Measurements from ENCODE around the gene PRDM15.

PRDM15 gene

DNA sequence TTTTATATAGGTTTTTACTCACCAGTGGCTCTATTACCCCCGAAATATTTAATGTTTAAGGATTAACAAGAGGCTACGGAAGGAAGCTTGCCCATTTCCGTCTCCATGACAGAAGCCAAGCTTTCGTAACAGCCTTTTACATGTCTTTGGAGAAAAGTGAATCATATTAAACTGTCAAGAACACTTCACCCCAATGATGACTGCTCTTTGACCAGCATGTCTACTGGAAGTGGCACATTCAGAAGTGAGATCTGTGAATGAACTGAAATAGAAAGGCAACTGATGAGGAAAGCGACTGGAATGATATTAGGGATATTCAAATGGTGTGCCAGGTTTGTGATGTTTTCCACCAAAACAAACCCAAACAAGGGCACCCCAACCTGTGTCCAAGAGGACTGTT lies 8.5 kb upstream of the PRDM15 start:
- peaks cover 0 to 2% of the 10 kb centered on the region in 2 donors for H3K36me3 ChIP-seq (ENCODE audit: control insufficient read depth in 2 of 2, insufficient read depth in 2 of 2, low read length in 2 of 2)
- no peak overlapping the region for H3K9ac ChIP-seq (ENCODE audit: low read depth in 1 of 2, low read length in 2 of 2)
- H3K9me3 ChIP-seq (ENCODE audit: control insufficient read depth in 2 of 2, low read length in 2 of 2) = no peaks in the 10 kb centered on the region
- no peaks in the 10 kb centered on the region for H3K27me3 ChIP-seq (ENCODE audit: control insufficient read depth in 2 of 2, insufficient read depth in 2 of 2, low read length in 2 of 2)
- no peak overlapping the region for H3K27ac ChIP-seq (ENCODE audit: low read depth in 2 of 2, low read length in 2 of 2)
- H3K4me3 ChIP-seq (ENCODE audit: low read length in 2 of 2) = no peak overlapping the region
- H3K4me1 ChIP-seq (ENCODE audit: control insufficient read depth in 2 of 2, insufficient read depth in 2 of 2, low read length in 2 of 2) = no peaks in the 10 kb centered on the region

DNA sequence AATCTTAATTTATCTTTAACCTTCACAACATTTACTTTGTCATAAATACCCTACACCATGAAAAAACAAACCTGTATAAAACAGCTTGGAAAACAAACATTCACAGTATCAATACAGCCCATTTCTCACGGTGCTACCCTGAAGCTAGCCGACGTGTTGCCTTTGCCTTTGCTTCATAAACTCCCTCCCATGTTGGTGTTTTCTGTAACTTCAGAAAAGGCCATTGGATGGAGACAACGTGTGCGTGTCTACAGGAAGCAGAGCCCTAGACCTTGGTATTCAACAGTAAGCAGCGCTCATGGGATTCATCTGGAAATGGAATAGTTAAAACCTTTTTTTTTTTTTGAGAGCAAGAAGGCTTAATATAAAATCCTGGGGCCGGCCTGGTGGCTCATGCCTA lies 7.2 kb upstream of the PRDM15 start:
- no peaks in the 10 kb centered on the region for H3K9me3 ChIP-seq (ENCODE audit: control insufficient read depth in 2 of 2, low read length in 2 of 2)
- H3K9ac ChIP-seq (ENCODE audit: low read depth in 1 of 2, low read length in 2 of 2) = no peak overlapping the region
- H3K4me3 ChIP-seq (ENCODE audit: low read length in 2 of 2) = no peak overlapping the region
- H3K36me3 ChIP-seq (ENCODE audit: control insufficient read depth in 2 of 2, insufficient read depth in 2 of 2, low read length in 2 of 2) = no peaks in the 10 kb centered on the region
- no peaks in the 10 kb centered on the region for H3K4me1 ChIP-seq (ENCODE audit: control insufficient read depth in 2 of 2, insufficient read depth in 2 of 2, low read length in 2 of 2)
- no peak overlapping the region for H3K27ac ChIP-seq (ENCODE audit: low read depth in 2 of 2, low read length in 2 of 2)
- no peaks in the 10 kb centered on the region for H3K27me3 ChIP-seq (ENCODE audit: control insufficient read depth in 2 of 2, insufficient read depth in 2 of 2, low read length in 2 of 2)

DNA sequence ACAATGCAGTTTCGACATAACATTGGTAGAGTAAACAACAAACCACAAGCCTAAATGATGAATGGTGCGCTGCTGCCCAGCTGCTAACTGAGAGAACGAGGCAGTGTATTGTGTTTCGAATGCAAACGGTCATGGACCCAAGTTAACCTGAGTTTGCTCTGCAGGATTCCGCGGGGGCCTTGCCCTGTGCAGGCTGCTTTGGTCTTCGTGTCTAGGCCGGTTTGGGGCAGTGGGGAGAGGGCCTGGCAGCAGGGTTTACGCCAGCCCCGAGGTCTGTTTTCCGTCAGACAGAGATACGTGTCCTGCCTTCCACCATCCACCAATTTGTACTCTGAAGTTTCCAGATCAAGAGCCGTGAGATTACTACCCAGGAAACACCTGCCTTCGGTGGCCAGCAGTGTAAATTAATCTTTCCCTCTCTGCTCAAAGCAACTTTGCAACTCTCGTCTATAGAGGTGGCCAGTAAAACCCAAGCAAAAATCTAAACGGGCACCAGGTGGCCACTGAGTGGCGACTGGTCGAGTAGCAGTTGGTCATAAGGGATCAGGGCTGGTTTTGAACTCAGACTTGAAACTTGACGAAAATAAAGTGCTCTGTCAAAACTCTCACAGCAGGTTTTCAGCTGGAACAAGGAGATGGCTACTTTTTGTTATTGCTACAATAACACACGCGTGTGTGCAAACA lies 6.3 kb upstream of the PRDM15 start:
- H3K9ac ChIP-seq (ENCODE audit: low read depth in 1 of 2, low read length in 2 of 2) = no peak overlapping the region
- H3K4me1 ChIP-seq (ENCODE audit: control insufficient read depth in 2 of 2, insufficient read depth in 2 of 2, low read length in 2 of 2) = no peaks in the 10 kb centered on the region
- no peak overlapping the region for H3K4me3 ChIP-seq (ENCODE audit: low read length in 2 of 2)
- H3K27me3 ChIP-seq (ENCODE audit: control insufficient read depth in 2 of 2, insufficient read depth in 2 of 2, low read length in 2 of 2) = no peaks in the 10 kb centered on the region
- H3K27ac ChIP-seq (ENCODE audit: low read depth in 2 of 2, low read length in 2 of 2) = no peak overlapping the region
- no peaks in the 10 kb centered on the region for H3K36me3 ChIP-seq (ENCODE audit: control insufficient read depth in 2 of 2, insufficient read depth in 2 of 2, low read length in 2 of 2)
- H3K9me3 ChIP-seq (ENCODE audit: control insufficient read depth in 2 of 2, low read length in 2 of 2) = no peaks in the 10 kb centered on the region

DNA sequence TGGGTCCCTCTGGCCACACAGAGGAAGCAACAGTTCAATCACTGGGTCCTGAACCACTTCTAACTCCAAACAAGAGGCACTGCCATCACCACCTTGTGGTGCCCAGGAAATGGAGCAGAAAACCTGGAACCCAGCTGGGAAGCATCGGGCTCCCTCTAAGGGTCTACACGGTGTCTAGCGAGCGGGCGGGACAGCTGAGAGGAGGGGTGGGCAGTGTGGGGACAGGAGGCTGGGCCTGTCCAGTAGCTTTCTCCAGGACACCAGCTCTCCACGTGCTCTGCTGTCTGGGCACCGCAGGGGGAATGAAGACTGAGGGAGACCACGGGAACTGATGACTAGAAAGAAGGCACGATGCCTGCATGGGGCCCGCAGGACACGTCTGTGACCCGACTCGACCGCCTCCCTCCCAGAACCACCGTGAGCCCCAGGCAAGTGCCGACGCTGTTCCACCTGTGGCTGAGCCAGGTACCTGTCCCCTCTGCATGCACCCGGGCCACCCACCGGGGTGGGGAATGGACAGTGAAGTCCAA lies 5.4 kb upstream of the PRDM15 start:
- H3K4me1 ChIP-seq (ENCODE audit: control insufficient read depth in 2 of 2, insufficient read depth in 2 of 2, low read length in 2 of 2) = peaks cover 0 to 2% of the 10 kb centered on the region in 2 donors
- no peaks in the 10 kb centered on the region for H3K9me3 ChIP-seq (ENCODE audit: control insufficient read depth in 2 of 2, low read length in 2 of 2)
- H3K9ac ChIP-seq (ENCODE audit: low read depth in 1 of 2, low read length in 2 of 2) = no peak overlapping the region
- H3K27me3 ChIP-seq (ENCODE audit: control insufficient read depth in 2 of 2, insufficient read depth in 2 of 2, low read length in 2 of 2) = no peaks in the 10 kb centered on the region
- H3K36me3 ChIP-seq (ENCODE audit: control insufficient read depth in 2 of 2, insufficient read depth in 2 of 2, low read length in 2 of 2) = no peaks in the 10 kb centered on the region
- H3K27ac ChIP-seq (ENCODE audit: low read depth in 2 of 2, low read length in 2 of 2) = no peak overlapping the region
- no peak overlapping the region for H3K4me3 ChIP-seq (ENCODE audit: low read length in 2 of 2)

DNA sequence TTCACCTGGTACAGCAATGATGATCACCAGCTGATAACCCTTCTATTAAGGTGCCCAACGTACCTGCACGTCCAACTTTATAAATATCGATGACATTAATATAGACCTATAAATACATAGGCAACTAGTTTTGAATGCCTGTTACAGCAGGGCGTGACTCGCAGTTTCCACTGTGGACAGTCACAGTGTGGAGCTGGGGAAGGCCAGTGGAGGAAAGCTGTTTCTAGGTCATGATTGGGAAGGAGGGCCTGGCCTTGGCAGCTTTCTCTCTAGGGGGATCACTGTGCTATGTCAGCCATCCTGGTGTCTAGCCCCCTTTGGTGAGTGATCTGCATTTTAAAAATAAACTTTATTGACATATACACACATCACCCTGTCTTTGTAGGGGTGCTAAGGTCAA lies 4.4 kb upstream of the PRDM15 start:
- Histone ChIP-seq H3K36me3 (ENCODE audit: control insufficient read depth in 2 of 2, insufficient read depth in 2 of 2, low read length in 2 of 2) (no peaks in the 10 kb centered on the region), H3K4me3 (ENCODE audit: low read length in 2 of 2) (no peak overlapping the region), H3K9me3 (ENCODE audit: control insufficient read depth in 2 of 2, low read length in 2 of 2) (no peaks in the 10 kb centered on the region), H3K27me3 (ENCODE audit: control insufficient read depth in 2 of 2, insufficient read depth in 2 of 2, low read length in 2 of 2) (no peaks in the 10 kb centered on the region), H3K9ac (ENCODE audit: low read depth in 1 of 2, low read length in 2 of 2) (no peak overlapping the region), H3K4me1 (ENCODE audit: control insufficient read depth in 2 of 2, insufficient read depth in 2 of 2, low read length in 2 of 2) (peaks cover 0 to 3% of the 10 kb centered on the region in 2 donors), H3K27ac (ENCODE audit: low read depth in 2 of 2, low read length in 2 of 2) (no peak overlapping the region)

DNA sequence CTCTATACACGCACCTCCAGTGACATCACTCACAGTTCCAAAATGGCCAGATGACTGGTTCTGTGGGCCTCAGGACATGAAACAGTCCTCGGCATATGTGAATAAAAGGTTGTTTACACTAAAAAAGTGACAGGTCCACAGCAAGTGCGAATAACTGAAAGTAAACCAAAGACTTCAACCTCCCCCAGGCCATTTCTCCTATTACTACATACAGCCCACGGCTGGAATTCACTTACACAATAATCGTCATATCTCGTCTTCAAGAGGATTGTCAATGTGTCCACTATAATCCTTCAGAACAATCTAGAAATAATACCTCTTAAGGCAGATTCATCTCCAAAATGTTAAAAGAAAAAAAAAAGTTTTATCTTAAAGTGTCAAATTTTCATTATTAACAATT lies 1.9 kb upstream of the PRDM15 start:
- Histone ChIP-seq H3K36me3 (ENCODE audit: control insufficient read depth in 2 of 2, insufficient read depth in 2 of 2, low read length in 2 of 2) (no peaks in the 10 kb centered on the region), H3K27ac (ENCODE audit: low read depth in 2 of 2, low read length in 2 of 2) (no peak overlapping the region), H3K4me3 (ENCODE audit: low read length in 2 of 2) (no peak overlapping the region), H3K9ac (ENCODE audit: low read depth in 1 of 2, low read length in 2 of 2) (no peak overlapping the region), H3K4me1 (ENCODE audit: control insufficient read depth in 2 of 2, insufficient read depth in 2 of 2, low read length in 2 of 2) (peaks cover 4 to 13% of the 10 kb centered on the region in 2 donors), H3K27me3 (ENCODE audit: control insufficient read depth in 2 of 2, insufficient read depth in 2 of 2, low read length in 2 of 2) (no peaks in the 10 kb centered on the region), H3K9me3 (ENCODE audit: control insufficient read depth in 2 of 2, low read length in 2 of 2) (no peaks in the 10 kb centered on the region)

DNA sequence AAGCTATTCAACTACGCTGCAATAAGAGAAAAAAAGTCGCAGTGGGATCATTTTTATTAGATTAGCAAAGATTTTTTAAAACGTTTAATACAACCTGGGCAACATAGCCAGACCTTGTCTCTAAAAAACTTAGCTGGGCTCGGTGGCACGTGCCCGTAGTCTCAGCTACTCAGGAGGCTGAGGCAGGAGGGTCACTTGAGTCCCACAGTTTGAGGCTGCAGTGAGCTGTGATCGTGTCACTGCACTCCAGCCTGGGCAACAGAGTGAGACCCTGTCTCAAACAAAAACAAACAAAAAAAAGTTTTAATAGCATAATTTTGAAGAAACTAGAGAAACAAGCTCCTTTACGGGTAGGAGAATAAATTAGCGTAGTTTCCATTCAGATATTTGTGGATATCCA lies 1.0 kb upstream of the PRDM15 start:
- peaks cover 4 to 13% of the 10 kb centered on the region in 2 donors for H3K4me1 ChIP-seq (ENCODE audit: control insufficient read depth in 2 of 2, insufficient read depth in 2 of 2, low read length in 2 of 2)
- no peaks in the 10 kb centered on the region for H3K36me3 ChIP-seq (ENCODE audit: control insufficient read depth in 2 of 2, insufficient read depth in 2 of 2, low read length in 2 of 2)
- H3K27ac ChIP-seq (ENCODE audit: low read depth in 2 of 2, low read length in 2 of 2) = no peak overlapping the region
- no peaks in the 10 kb centered on the region for H3K9me3 ChIP-seq (ENCODE audit: control insufficient read depth in 2 of 2, low read length in 2 of 2)
- H3K9ac ChIP-seq (ENCODE audit: low read depth in 1 of 2, low read length in 2 of 2) = no peak overlapping the region
- peak overlapping the region in 1 of 2 donors; percentile 74 for H3K4me3 ChIP-seq (ENCODE audit: low read length in 2 of 2)
- no peaks in the 10 kb centered on the region for H3K27me3 ChIP-seq (ENCODE audit: control insufficient read depth in 2 of 2, insufficient read depth in 2 of 2, low read length in 2 of 2)

DNA sequence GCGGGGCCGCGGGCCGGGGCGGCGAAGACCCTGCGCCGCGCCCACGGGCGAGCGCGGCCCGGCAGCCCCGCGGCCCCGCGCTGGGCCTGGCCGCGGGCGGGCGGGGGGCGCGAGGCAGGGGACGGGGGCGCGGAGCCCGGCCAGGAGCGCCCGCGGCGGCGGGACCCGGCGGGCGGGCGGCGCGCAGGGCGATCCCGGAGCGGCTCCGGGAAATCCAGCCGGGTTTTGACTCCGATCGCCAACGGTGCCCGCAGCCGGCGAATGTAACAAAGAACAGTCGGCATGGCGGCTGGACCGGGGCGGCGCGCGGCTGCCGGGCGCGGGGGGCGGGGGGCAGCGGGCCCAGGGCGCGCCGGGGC lies 334 bp downstream of the PRDM15 start:
- H3K9ac ChIP-seq (ENCODE audit: low read depth in 1 of 2, low read length in 2 of 2) = peak overlapping the region in 1 of 2 donors; percentile 86
- no peaks in the 10 kb centered on the region for H3K27me3 ChIP-seq (ENCODE audit: control insufficient read depth in 2 of 2, insufficient read depth in 2 of 2, low read length in 2 of 2)
- H3K36me3 ChIP-seq (ENCODE audit: control insufficient read depth in 2 of 2, insufficient read depth in 2 of 2, low read length in 2 of 2) = no peaks in the 10 kb centered on the region
- peak overlapping the region; percentile 20 to 85 for H3K4me3 ChIP-seq (ENCODE audit: low read length in 2 of 2)
- peak overlapping the region in 1 of 2 donors; percentile 56 for H3K27ac ChIP-seq (ENCODE audit: low read depth in 2 of 2, low read length in 2 of 2)
- peaks cover 4 to 13% of the 10 kb centered on the region in 2 donors for H3K4me1 ChIP-seq (ENCODE audit: control insufficient read depth in 2 of 2, insufficient read depth in 2 of 2, low read length in 2 of 2)
- no peaks in the 10 kb centered on the region for H3K9me3 ChIP-seq (ENCODE audit: control insufficient read depth in 2 of 2, low read length in 2 of 2)

DNA sequence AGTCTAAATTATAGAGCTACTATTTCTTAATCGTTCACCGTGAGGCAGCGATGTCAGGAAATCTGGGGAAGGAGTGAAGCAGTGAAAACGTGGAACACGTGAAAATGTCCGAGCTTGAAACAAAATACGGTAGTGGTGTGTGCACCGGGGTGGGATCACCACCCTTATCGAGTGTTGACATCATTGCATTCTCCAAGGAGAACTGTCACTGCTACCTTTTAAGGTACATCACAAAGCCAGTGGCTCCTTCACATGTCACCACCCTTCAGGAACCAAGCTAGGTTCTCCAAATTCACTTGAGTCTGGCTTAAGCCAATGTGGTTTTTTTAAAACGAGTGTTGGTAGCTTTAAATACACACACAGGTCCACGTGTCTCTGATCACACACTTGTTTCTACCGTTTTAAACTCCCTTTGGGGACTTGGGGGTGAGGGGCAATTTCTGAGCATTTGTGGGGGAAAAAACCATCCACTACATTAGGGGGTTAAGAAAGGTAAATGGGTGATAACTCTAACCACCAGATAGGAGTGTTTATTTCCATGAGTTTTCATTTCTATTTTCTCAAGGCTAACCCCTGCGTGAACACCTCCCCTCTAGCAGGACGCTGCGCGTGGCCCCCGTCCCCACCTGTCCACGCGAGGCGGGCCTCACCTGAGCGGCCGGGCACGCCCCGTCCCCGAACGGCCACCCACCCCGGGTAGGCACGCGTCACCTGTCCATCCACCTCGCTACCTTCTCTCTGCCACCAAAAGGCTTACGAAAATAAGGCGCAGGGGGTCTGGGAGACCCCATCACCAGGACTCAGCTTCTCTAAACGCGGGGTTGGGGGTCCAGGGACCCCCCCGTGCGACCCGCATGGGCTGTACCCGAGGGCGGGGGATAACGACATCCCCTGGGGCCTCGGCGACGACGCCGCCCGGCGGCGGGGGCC lies 978 bp downstream of the PRDM15 start:
- peak overlapping the region; percentile 82 to 85 for H3K4me3 ChIP-seq (ENCODE audit: low read length in 2 of 2)
- peak overlapping the region; percentile 77 to 86 for H3K9ac ChIP-seq (ENCODE audit: low read depth in 1 of 2, low read length in 2 of 2)
- peaks cover 4 to 13% of the 10 kb centered on the region in 2 donors for H3K4me1 ChIP-seq (ENCODE audit: control insufficient read depth in 2 of 2, insufficient read depth in 2 of 2, low read length in 2 of 2)
- H3K27me3 ChIP-seq (ENCODE audit: control insufficient read depth in 2 of 2, insufficient read depth in 2 of 2, low read length in 2 of 2) = no peaks in the 10 kb centered on the region
- no peaks in the 10 kb centered on the region for H3K9me3 ChIP-seq (ENCODE audit: control insufficient read depth in 2 of 2, low read length in 2 of 2)
- peak overlapping the region in 1 of 2 donors; percentile 56 for H3K27ac ChIP-seq (ENCODE audit: low read depth in 2 of 2, low read length in 2 of 2)
- no peaks in the 10 kb centered on the region for H3K36me3 ChIP-seq (ENCODE audit: control insufficient read depth in 2 of 2, insufficient read depth in 2 of 2, low read length in 2 of 2)
